ENCODE data around the gene RAPGEF6.
"Not testable (repeated sequence)": the region's sequence is repeated elsewhere in the genome, so short reads cannot be mapped to it uniquely, and the experiment has no call there.

Gene RAPGEF6

GRCh38 chr5:131627207-131627865 is 7.7 kb downstream of the RAPGEF6 start:
- Histone ChIP-seq H3K27me3 (ENCODE audit: insufficient read depth, low read length) (no peaks in the 10 kb centered on the region), H3K27ac (ENCODE audit: low read depth, low read length) (no peak overlapping the region), H3K9me3 (ENCODE audit: insufficient read depth, low read depth, low read length) (no peaks in the 10 kb centered on the region), H3K4me1 (ENCODE audit: insufficient read depth, low read length) (peaks cover 4% of the 10 kb centered on the region; the same call in 1 of the 2 replicates), H3K36me3 (ENCODE audit: insufficient read depth, low read length) (no peaks in the 10 kb centered on the region), H3K4me3 (ENCODE audit: low read length) (no peak overlapping the region), H3K9ac (ENCODE audit: low read depth, low read length) (no peak overlapping the region)
- WGBS: 92% methylated on average over 4 of the region's 4 CpGs

- Histone ChIP-seq H3K36me3 (ENCODE audit: insufficient read depth, low read length) (no peaks in the 10 kb centered on the region), H3K9ac (ENCODE audit: low read depth, low read length) (no peak overlapping the region), H3K4me3 (ENCODE audit: low read length) (no peak overlapping the region), H3K27me3 (ENCODE audit: insufficient read depth, low read length) (no peaks in the 10 kb centered on the region), H3K9me3 (ENCODE audit: insufficient read depth, low read depth, low read length) (no peaks in the 10 kb centered on the region), H3K4me1 (ENCODE audit: insufficient read depth, low read length) (no peaks in the 10 kb centered on the region), H3K27ac (ENCODE audit: low read depth, low read length) (no peak overlapping the region)
- 100% methylated on average over 2 of the region's 2 CpGs for WGBS
Observed at GRCh38 chr5:131622633-131623032, 12.4 kb downstream of the RAPGEF6 start.

GRCh38 chr5:131621164-131621563 is 13.9 kb downstream of the RAPGEF6 start:
- H3K36me3 ChIP-seq (ENCODE audit: insufficient read depth, low read length); H3K9ac ChIP-seq (ENCODE audit: low read depth, low read length); H3K4me3 ChIP-seq (ENCODE audit: low read length); H3K27ac ChIP-seq (ENCODE audit: low read depth, low read length); H3K9me3 ChIP-seq (ENCODE audit: insufficient read depth, low read depth, low read length); H3K4me1 ChIP-seq (ENCODE audit: insufficient read depth, low read length); H3K27me3 ChIP-seq (ENCODE audit: insufficient read depth, low read length): not testable (repeated sequence)
- 99% methylated on average over 2 of the region's 2 CpGs for WGBS

- no peaks in the 10 kb centered on the region for H3K36me3 ChIP-seq (ENCODE audit: insufficient read depth, low read length)
- WGBS: 87% methylated on average over 5 of the region's 8 CpGs
Observed at GRCh38 chr5:131619102-131619501, 15.9 kb downstream of the RAPGEF6 start.

GRCh38 chr5:131617140-131617822 is 17.7 kb downstream of the RAPGEF6 start:
- H3K4me1 ChIP-seq (ENCODE audit: insufficient read depth, low read length): peaks cover 6% of the 10 kb centered on the region; the same call in 1 of the 2 replicates
- no peaks in the 10 kb centered on the region for H3K36me3 ChIP-seq (ENCODE audit: insufficient read depth, low read length)
- 94% methylated on average over 10 of the region's 11 CpGs for WGBS
- H3K27ac ChIP-seq (ENCODE audit: low read depth, low read length): no peak overlapping the region
- no peak overlapping the region for H3K9ac ChIP-seq (ENCODE audit: low read depth, low read length)
- H3K4me3 ChIP-seq (ENCODE audit: low read length): no peak overlapping the region
- H3K27me3 ChIP-seq (ENCODE audit: insufficient read depth, low read length): no peaks in the 10 kb centered on the region
- no peaks in the 10 kb centered on the region for H3K9me3 ChIP-seq (ENCODE audit: insufficient read depth, low read depth, low read length)

More at GRCh38 chr5:131619102-131619501, 15.9 kb downstream of the RAPGEF6 start:
- no peak overlapping the region for H3K27ac ChIP-seq (ENCODE audit: low read depth, low read length)
- H3K4me3 ChIP-seq (ENCODE audit: low read length): no peak overlapping the region
- no peak overlapping the region for H3K9ac ChIP-seq (ENCODE audit: low read depth, low read length)
- H3K4me1 ChIP-seq (ENCODE audit: insufficient read depth, low read length): peaks cover 6% of the 10 kb centered on the region; the same call in 1 of the 2 replicates
- H3K9me3 ChIP-seq (ENCODE audit: insufficient read depth, low read depth, low read length): no peaks in the 10 kb centered on the region
- H3K27me3 ChIP-seq (ENCODE audit: insufficient read depth, low read length): no peaks in the 10 kb centered on the region

GRCh38 chr5:131615957-131616356 is 19.1 kb downstream of the RAPGEF6 start:
- H3K36me3 ChIP-seq (ENCODE audit: insufficient read depth, low read length): no peaks in the 10 kb centered on the region
- H3K9me3 ChIP-seq (ENCODE audit: insufficient read depth, low read depth, low read length): no peaks in the 10 kb centered on the region
- no peak overlapping the region for H3K9ac ChIP-seq (ENCODE audit: low read depth, low read length)
- no peaks in the 10 kb centered on the region for H3K27me3 ChIP-seq (ENCODE audit: insufficient read depth, low read length)
- H3K4me3 ChIP-seq (ENCODE audit: low read length): no peak overlapping the region
- WGBS: 100% methylated on average over 1 of the region's 2 CpGs
- no peak overlapping the region for H3K27ac ChIP-seq (ENCODE audit: low read depth, low read length)
- peaks cover 6% of the 10 kb centered on the region; the same call in 1 of the 2 replicates for H3K4me1 ChIP-seq (ENCODE audit: insufficient read depth, low read length)

GRCh38 chr5:131613423-131613822 is 21.6 kb downstream of the RAPGEF6 start:
- H3K4me3 ChIP-seq (ENCODE audit: low read length): no peak overlapping the region
- H3K9me3 ChIP-seq (ENCODE audit: insufficient read depth, low read depth, low read length): no peaks in the 10 kb centered on the region
- no peaks in the 10 kb centered on the region for H3K36me3 ChIP-seq (ENCODE audit: insufficient read depth, low read length)
- H3K27ac ChIP-seq (ENCODE audit: low read depth, low read length): no peak overlapping the region
- H3K9ac ChIP-seq (ENCODE audit: low read depth, low read length): no peak overlapping the region
- no peaks in the 10 kb centered on the region for H3K27me3 ChIP-seq (ENCODE audit: insufficient read depth, low read length)
- H3K4me1 ChIP-seq (ENCODE audit: insufficient read depth, low read length): peaks cover 14% of the 10 kb centered on the region

- 98% methylated on average over 1 of the region's 2 CpGs for WGBS
- H3K9me3 ChIP-seq (ENCODE audit: insufficient read depth, low read depth, low read length): no peaks in the 10 kb centered on the region
- no peaks in the 10 kb centered on the region for H3K27me3 ChIP-seq (ENCODE audit: insufficient read depth, low read length)
- peaks cover 26% of the 10 kb centered on the region for H3K4me1 ChIP-seq (ENCODE audit: insufficient read depth, low read length)
- H3K36me3 ChIP-seq (ENCODE audit: insufficient read depth, low read length): no peaks in the 10 kb centered on the region
- H3K4me3 ChIP-seq (ENCODE audit: low read length): no peak overlapping the region
- no peak overlapping the region for H3K27ac ChIP-seq (ENCODE audit: low read depth, low read length)
- H3K9ac ChIP-seq (ENCODE audit: low read depth, low read length): no peak overlapping the region
Observed at GRCh38 chr5:131611064-131611381, 24.0 kb downstream of the RAPGEF6 start.

GRCh38 chr5:131610198-131611063 is 24.6 kb downstream of the RAPGEF6 start:
- no peaks in the 10 kb centered on the region for H3K9me3 ChIP-seq (ENCODE audit: insufficient read depth, low read depth, low read length)
- no peak overlapping the region for H3K27ac ChIP-seq (ENCODE audit: low read depth, low read length)
- no peak overlapping the region; the same call in 1 of the 2 replicates for H3K9ac ChIP-seq (ENCODE audit: low read depth, low read length)

GRCh38 chr5:131609774-131610173 is 25.3 kb downstream of the RAPGEF6 start:
- WGBS: 100% methylated on average over 1 of the region's 1 CpG
- no peak overlapping the region; the same call in 1 of the 2 replicates for H3K9ac ChIP-seq (ENCODE audit: low read depth, low read length)
- no peak overlapping the region for H3K4me3 ChIP-seq (ENCODE audit: low read length)
- no peaks in the 10 kb centered on the region for H3K27me3 ChIP-seq (ENCODE audit: insufficient read depth, low read length)
- no peaks in the 10 kb centered on the region for H3K36me3 ChIP-seq (ENCODE audit: insufficient read depth, low read length)
- no peak overlapping the region for H3K27ac ChIP-seq (ENCODE audit: low read depth, low read length)
- no peaks in the 10 kb centered on the region for H3K9me3 ChIP-seq (ENCODE audit: insufficient read depth, low read depth, low read length)
- peaks cover 21% of the 10 kb centered on the region for H3K4me1 ChIP-seq (ENCODE audit: insufficient read depth, low read length)

More at GRCh38 chr5:131610198-131611063, 24.6 kb downstream of the RAPGEF6 start:
- WGBS: 82% methylated on average over 5 of the region's 6 CpGs
- Histone ChIP-seq H3K36me3 (ENCODE audit: insufficient read depth, low read length) (no peaks in the 10 kb centered on the region), H3K4me1 (ENCODE audit: insufficient read depth, low read length) (peaks cover 26% of the 10 kb centered on the region), H3K4me3 (ENCODE audit: low read length) (no peak overlapping the region), H3K27me3 (ENCODE audit: insufficient read depth, low read length) (no peaks in the 10 kb centered on the region)

- Histone ChIP-seq H3K36me3 (ENCODE audit: insufficient read depth, low read length) (0 out of 2 replicates have a peak, but pooled peaks cover 4% of the 10 kb centered on the region), H3K27ac (ENCODE audit: low read depth, low read length) (no peak overlapping the region), H3K4me3 (ENCODE audit: low read length) (no peak overlapping the region), H3K27me3 (ENCODE audit: insufficient read depth, low read length) (no peaks in the 10 kb centered on the region), H3K9me3 (ENCODE audit: insufficient read depth, low read depth, low read length) (no peaks in the 10 kb centered on the region), H3K4me1 (ENCODE audit: insufficient read depth, low read length) (peaks cover 19% of the 10 kb centered on the region), H3K9ac (ENCODE audit: low read depth, low read length) (no peak overlapping the region)
- 91% methylated on average over 5 of the region's 5 CpGs for whole genome bisulfite sequencing
Observed at GRCh38 chr5:131608597-131608996, 26.4 kb downstream of the RAPGEF6 start.

Data from HUES64 (cell line).